ENCODE measurements around the gene TMEM26.

DNA sequence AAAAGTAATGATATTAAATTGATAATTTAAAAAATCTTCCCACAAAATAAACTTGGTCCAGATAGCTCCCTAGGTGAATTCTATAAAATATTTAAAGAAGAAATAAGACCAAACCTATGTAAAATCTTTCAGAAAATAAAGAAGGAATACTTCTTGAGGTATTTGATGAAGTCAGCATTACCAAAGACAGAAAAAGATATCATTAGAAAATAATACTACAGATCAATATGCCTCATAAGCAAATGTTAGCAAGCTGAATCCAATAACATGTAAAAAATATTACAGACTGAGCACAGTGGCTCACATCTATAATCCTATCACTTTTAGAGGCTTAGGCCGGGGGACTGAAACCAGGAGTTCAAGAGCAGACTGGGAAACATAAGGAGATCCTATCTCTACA, 30.0 kb downstream of the TMEM26 start:
- TF ChIP-seq, protein P1, sequence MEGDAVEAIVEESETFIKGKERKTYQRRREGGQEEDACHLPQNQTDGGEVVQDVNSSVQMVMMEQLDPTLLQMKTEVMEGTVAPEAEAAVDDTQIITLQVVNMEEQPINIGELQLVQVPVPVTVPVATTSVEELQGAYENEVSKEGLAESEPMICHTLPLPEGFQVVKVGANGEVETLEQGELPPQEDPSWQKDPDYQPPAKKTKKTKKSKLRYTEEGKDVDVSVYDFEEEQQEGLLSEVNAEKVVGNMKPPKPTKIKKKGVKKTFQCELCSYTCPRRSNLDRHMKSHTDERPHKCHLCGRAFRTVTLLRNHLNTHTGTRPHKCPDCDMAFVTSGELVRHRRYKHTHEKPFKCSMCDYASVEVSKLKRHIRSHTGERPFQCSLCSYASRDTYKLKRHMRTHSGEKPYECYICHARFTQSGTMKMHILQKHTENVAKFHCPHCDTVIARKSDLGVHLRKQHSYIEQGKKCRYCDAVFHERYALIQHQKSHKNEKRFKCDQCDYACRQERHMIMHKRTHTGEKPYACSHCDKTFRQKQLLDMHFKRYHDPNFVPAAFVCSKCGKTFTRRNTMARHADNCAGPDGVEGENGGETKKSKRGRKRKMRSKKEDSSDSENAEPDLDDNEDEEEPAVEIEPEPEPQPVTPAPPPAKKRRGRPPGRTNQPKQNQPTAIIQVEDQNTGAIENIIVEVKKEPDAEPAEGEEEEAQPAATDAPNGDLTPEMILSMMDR (conservative IDR thresholded peaks at IDR 0.05; ENCODE audit: low read depth, low read length): no peak
- no peak for TF ChIP-seq EZH2phosphoT487 (IDR thresholded peaks at IDR 0.05; ENCODE audit: borderline replicate concordance, low read length)
- TF ChIP-seq EZH2 (IDR thresholded peaks at IDR 0.05; ENCODE audit: low read length, unreplicated experiment): no peak
